Measurements from ENCODE around the gene LRRC14B.
"Not testable (repeated sequence)": the region's sequence is repeated elsewhere in the genome, so short reads cannot be mapped to it uniquely, and the experiment has no call there.

LRRC14B gene

GRCh38 chr5:215256-215655 is 24.0 kb downstream of the LRRC14B start:
- not testable (repeated sequence) for DNase-seq

GRCh38 chr5:216076-216475 is 24.8 kb downstream of the LRRC14B start:
- DNase-seq, result not testable (repeated sequence)

- peak; percentile 97 for DNase-seq
These were observed 26.5 kb downstream of the LRRC14B start, which contains the start of the genes CCDC127 and SDHA for GRCh38 chr5:217494-218456. Gene CCDC127 (minus strand): TSS chr5:218153. CDS start chr5:216849, 1,304 bp downstream. Gene SDHA (plus strand): TSS chr5:218320. CDS start chr5:218356, 36 bp downstream.

GRCh38 chr5:218457-219291 is 27.4 kb downstream of the LRRC14B start:
- DNase-seq, result peak; percentile 24

- DNase-seq, result peak; percentile 18
These were observed 28.2 kb downstream of the LRRC14B start for GRCh38 chr5:219460-219863.

GRCh38 chr5:219991-220390 is 28.7 kb downstream of the LRRC14B start:
- no peak for DNase-seq

- DNase-seq, result not testable (repeated sequence)
These were observed 31.8 kb downstream of the LRRC14B start for GRCh38 chr5:222951-223715.

GRCh38 chr5:223791-224190 is 32.5 kb downstream of the LRRC14B start:
- DNase-seq, result no peak

GRCh38 chr5:225334-225733 is 34.0 kb downstream of the LRRC14B start:
- DNase-seq, result no peak

- DNase-seq, result not testable (repeated sequence)
These were observed 36.1 kb downstream of the LRRC14B start for GRCh38 chr5:227375-227774.

- DNase-seq, result no peak
These were observed 37.6 kb downstream of the LRRC14B start for GRCh38 chr5:228886-229285.

- no peak for DNase-seq
These were observed 39.4 kb downstream of the LRRC14B start for GRCh38 chr5:230711-231110.

GRCh38 chr5:231661-232060 is 40.4 kb downstream of the LRRC14B start:
- no peak for DNase-seq

GRCh38 chr5:233426-233825 is 42.1 kb downstream of the LRRC14B start:
- DNase-seq, result not testable (repeated sequence)

- DNase-seq, result no peak
These were observed 43.2 kb downstream of the LRRC14B start for GRCh38 chr5:234450-234849.

GRCh38 chr5:235527-235926 is 44.2 kb downstream of the LRRC14B start:
- DNase-seq, result not testable (repeated sequence)

GRCh38 chr5:237931-238330 is 46.6 kb downstream of the LRRC14B start:
- not testable (repeated sequence) for DNase-seq

GRCh38 chr5:240550-240949 is 49.3 kb downstream of the LRRC14B start:
- not testable (repeated sequence) for DNase-seq

- DNase-seq, result not testable (repeated sequence)
These were observed 49.9 kb downstream of the LRRC14B start for GRCh38 chr5:241045-241669.

- not testable (repeated sequence) for DNase-seq
These were observed 52.5 kb downstream of the LRRC14B start for GRCh38 chr5:243683-244367.

GRCh38 chr5:245717-246116 is 54.4 kb downstream of the LRRC14B start:
- not testable (repeated sequence) for DNase-seq
